Glomerular endothelial cell (primary cell): ENCODE measurements around the gene SLC24A4. TPM values are rescaled to one million over a fixed set of nuclear protein-coding genes. Genes with fewer than 3 reads are reported as not detected.

Experiments used
- DNase-seq: peaks from one replicate; pipeline ENCODE4 v3.0.0-alpha.2; 2011; ENCODE audit warnings: low read depth, low spot score; ENCODE audit errors: extremely low read depth
- total RNA-seq: library from RNA; depleted of rRNA; stranded (reverse); fragments of >200 nt; gene quantifications from 2 replicates; pipeline ENCODE4 v1.2.3, GENCODE V29; 2015

The SLC24A4 gene
- total RNA-seq, 1 donor from 2014 or later: 0.18 TPM

DNA sequence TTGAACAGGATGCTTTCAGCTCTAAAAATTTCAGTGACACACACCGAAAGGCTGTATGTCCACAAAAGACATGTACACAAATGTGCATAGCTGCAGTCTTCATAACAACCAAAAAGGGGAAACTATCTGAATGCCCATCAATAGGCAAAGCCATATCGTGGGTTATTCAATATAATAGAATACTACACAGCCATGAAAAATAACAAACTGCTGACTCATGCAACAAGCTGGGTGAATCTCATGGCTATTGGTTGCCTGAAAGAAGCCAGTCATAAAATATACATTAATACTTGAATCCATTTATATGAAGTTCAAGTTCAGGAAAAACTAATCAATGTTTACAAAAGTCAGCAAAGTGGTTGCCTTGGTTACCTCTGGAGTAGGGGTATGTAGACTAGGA, 132.3 kb downstream of the SLC24A4 start:
- no peak for DNase-seq

DNA sequence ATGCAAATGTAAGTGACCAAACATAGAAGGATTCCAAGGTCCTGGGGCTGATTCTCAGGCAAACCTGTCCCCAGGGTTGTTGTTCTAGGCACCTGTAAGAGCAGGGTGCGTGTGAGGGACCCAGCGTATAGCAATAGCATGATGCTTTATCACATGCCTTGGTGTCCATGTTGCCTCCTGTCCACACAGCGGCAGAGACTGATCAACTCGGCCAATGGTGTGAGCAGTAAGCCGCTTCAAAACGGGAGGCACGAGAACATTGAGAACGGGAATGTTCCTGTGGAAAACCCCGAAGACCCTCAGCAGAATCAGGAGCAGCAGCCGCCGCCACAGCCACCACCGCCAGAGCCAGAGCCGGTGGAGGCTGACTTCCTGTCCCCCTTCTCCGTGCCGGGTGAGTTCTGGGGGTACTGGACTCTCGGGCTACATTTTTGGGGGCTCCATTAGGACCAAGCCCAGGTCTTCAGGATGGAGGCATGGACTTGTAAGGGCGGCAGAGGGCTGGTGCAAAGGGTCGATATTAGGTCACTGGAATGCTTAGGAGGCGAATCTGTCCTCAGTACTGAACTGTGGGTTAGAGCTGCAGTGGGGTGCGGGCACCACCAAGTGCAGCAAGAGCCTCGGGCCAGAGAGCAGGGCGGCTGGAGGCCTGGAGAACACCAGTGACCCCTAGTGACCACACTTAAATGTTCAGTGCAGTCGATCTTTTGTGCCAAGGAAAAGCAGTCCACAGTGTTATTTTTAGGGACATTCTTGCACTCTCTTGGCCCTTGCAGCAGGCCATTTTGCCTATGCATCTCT, 133.4 kb downstream of the SLC24A4 start:
- no peak for DNase-seq

GRCh38 chr14:92457016-92457565, 134.1 kb downstream of the SLC24A4 start:
- no peak for DNase-seq

DNA sequence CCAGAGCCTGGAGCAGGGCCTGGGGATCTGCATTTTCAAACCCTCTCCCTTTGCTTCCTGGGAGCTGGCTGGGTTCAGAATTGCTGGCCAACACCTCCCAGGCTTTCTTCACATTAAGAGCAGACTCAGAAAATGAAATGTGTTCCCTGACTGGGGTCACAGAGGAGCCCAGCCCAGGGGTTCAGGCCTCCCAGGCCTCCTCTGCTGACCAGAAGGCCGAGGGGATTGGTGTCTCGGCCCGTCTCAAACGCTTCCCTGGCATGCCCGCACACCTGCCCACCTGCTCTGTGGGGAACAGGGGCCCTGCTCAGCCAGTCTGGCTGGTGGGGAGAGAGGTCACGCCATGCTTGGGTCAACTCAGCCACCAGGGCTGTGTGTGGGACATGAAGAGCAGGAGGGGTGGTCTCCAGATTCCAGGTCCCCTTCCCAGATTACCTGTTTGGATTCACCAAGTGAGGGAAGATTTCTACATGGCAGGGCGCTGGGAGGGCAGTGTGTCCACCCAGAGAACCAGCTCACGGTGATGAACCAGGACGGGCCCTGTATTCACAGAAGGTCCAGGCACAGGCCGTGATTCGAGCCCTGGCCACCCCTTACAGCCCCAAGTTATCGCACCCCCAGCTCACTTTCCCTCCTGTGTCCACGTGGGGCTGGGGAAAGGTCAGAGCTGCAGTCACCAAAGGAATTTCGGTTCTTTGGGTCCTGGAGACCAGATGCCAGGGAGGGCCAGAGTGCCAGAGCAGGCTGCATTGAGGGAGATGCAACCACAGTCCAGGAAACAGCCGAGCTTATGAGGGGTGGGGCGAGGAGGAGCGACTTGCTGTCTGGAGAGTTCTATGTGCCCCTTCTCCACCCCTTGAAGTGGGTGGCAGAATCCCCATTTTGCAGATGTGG, 135.4 kb downstream of the SLC24A4 start:
- DNase-seq: no peak

GRCh38 chr14:92459030-92459949, 136.3 kb downstream of the SLC24A4 start:
- DNase-seq: no peak

DNA sequence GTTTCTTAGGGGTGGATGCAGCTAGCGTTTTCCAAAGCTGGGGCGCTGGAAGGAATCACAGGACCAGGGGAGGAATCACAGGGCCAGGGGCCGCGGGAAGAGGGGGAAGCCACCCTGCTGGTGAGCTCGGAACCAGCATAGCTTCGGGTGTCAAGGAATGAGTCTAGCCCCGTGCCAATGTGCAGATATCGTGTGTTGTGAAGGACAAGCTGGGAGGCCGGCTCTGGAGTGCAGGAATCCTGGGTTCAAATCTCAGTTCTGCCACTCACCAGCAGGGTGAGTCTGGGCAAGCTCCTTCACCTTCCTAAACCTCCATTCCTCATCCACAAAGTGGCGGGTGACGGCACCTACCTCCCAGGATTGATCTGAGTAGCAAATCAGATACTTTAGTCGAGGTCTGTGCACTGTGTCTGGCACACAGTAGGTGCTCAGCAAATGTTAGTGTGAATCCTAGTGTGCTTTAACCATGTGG, 137.0 kb downstream of the SLC24A4 start:
- DNase-seq: no peak

DNA sequence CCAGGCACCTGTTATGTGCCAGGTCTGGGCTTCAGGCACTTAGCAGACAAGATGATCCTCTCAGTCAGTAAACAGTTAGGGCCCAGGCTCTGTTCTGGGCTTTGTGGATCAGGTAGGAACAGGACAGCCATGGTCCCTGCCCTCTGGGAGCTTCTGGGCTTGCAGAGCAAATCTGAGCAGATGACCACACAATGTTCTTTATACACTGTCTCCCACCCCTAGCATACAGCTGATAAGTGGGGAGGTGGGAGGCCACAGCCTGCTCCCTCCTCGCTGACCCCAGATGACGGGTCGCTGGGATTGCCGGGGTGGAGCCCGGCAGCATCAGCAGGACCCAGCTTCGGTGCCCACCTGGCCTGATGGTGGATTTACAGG, 137.6 kb downstream of the SLC24A4 start:
- DNase-seq: no peak

GRCh38 chr14:92460916-92461579, 138.1 kb downstream of the SLC24A4 start:
- DNase-seq: no peak

- DNase-seq: no peak
These were observed 138.9 kb downstream of the SLC24A4 start for GRCh38 chr14:92461891-92462290.

DNA sequence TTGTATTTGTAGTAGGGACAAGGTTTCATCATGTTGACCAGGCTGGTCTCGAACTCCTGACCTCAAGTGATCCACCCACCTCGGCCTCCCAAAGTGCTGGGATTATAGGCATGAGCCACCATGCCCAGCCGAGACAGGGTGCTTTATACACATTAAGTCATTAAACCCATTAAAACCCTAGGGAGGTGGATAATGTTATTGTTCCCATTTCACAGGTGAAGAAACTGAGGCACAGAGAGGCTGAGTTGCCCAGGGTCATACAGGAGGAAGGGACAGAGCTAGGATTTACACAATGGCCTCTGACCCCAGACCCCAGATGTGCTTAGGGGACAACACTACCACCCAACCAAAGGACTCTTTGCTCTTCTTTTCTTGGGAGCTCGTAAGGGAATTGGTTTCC, 139.6 kb downstream of the SLC24A4 start:
- DNase-seq: no peak

DNA sequence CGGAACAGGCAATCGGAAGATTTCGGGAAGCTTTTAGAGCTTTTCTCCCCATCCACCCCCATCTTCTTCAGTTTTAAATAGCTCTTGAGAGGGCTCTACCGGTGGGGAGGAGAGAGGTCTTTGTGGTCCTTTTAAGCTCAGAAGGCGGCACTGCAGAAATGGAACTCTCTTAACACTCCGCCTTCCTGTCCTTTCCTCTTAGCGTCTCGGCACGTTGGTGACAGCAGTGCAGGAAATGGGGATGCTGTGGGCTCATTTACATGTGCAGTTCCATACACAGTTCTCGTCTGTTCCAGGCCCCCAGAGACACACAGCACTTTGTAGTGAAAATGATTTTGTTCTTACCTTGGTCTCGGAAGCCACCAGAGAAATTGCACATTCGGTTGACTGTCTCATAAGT, 140.2 kb downstream of the SLC24A4 start:
- no peak for DNase-seq

GRCh38 chr14:92464156-92464555, 141.2 kb downstream of the SLC24A4 start:
- no peak for DNase-seq

- no peak for DNase-seq
These were observed 141.8 kb downstream of the SLC24A4 start for GRCh38 chr14:92464716-92465115.

DNA sequence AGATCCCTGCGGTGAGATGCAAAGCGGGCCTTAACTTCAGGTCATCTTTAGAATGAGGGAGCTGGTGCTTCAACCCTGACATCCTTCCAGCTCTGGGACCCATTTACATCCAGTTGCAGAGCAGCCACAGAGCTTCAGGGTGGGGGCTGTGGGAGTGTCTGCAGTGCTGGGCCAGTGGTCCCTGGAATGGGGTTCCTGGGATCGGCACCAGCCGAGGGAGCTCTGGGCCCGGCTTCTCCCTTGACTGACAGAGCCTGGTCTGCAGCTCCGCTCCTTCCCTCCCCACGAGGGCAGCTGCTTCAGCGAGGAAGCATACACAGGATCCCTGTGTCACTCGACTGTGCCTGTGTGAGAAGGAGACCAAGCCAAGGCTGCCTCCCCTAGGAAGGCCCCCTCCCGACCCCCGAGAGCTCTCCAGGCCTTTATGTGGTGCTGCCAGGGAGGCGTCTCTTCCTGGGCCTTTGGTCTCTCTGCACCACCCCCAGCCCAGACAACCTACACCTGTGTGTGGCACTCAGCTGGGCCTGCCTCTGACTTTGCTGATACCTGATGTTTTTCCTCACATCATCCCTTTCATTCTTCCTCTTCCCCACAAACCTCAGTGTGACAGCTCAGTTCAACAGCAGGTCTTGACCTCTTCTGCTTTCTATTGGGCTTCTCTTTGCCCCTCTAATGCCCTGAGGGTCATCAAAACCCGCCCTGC, 142.5 kb downstream of the SLC24A4 start:
- DNase-seq: no peak

DNA sequence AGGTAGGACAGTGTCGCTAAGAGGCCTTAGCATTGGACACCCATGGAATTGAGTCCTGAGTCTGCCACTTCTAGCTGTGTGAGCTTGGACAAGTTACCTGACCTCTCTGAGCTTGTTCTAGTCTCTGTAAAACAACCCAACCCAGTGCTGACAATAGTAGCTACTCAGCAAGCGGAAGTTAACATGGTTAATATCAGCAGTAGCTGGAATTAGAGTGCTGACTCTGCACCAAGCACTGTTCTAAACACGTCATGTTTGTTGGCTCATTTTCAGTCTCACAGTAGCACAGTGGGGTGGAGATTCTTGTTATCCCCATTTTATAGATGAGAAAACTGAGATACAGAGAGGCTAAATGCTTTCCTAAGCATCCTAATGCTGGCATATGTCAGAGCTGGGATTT, 143.1 kb downstream of the SLC24A4 start:
- no peak for DNase-seq

GRCh38 chr14:92469515-92469914, 146.6 kb downstream of the SLC24A4 start:
- DNase-seq: no peak

GRCh38 chr14:92470215-92470614, 147.2 kb downstream of the SLC24A4 start:
- DNase-seq: no peak

DNA sequence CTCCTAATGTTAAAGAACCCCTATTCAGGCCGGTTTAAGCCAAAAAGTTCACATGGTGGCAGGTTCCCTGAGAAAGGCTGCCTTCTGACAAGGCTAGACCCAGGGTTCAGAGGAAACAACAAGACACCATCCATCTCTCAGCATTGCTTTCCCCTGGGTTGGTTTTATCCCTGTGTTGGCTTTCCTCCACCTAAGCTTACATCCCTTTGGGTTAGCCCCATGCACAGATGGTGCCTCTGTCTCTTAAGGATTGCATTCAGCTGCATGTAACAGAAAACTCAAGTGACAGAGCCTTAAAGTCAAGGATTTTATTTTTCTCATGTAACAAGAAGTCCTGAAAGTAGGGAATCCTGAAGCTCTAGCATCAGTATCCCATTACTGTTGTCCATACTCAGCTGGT, 147.8 kb downstream of the SLC24A4 start:
- no peak for DNase-seq

GRCh38 chr14:92471919-92472318, 149.0 kb downstream of the SLC24A4 start:
- DNase-seq: no peak
